Epithelial cell of proximal tubule (primary cell): ENCODE measurements around the gene LRRN2. TPM values are rescaled to one million over a fixed set of nuclear protein-coding genes. Genes with fewer than 3 reads are reported as not detected.

Experiments
- DNase-seq: peaks from one replicate; pipeline ENCODE4 v3.0.0-alpha.2; 2011; ENCODE audit warnings: low read depth
- H3K4me3 ChIP-seq: 2 replicates; pipeline ENCODE4 v1.5.1; 2011; ENCODE audit warnings: low read depth, mild to moderate bottlenecking, low read length
- total RNA-seq: library from RNA; depleted of rRNA; stranded (reverse); fragments of >200 nt; gene quantifications from 2 replicates; pipeline ENCODE4 v1.2.3, GENCODE V29; 2015
- TF ChIP-seq, protein P1 (sequence below): conservative IDR thresholded peaks from 2 replicates; pipeline ENCODE4 v1.5.1; 2012; ENCODE audit warnings: low read depth, mild to moderate bottlenecking, low read length

LRRN2 gene
- total RNA-seq, 1 donor from 2014 or later, result 5.4 TPM

DNA sequence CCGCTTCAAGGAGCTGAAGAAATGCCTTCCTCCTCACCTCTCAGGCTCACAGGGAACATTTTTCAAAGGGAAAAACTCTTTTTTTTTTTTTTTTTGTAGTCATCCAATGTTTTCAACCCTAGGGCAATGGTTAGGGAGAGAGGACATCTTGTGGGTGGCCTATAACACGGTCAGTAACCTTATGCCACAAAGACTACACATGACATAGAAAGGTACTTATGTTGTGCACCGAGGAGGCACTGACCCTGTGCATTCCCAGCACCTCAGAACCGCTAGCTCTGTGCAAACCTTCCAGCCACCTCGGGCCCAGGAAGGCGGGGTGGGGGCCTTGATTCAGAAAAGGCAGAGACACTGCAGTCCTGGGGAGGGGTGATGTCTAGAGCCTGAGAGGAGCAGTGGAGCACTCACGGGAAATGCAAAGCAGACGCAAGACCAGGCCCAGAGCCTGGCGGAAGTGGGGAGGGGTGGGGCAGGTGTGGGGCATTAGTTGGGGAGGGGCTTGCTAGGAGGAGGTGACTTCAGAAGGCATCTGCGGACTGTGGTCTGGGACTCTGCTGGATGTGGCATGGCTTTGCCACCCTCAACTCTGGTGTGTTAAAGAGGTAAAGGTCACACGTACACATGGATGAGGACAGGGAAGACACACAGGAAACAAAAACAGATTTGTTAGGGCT is 100.7 kb downstream of the LRRN2 start:
- TF ChIP-seq, protein P1, sequence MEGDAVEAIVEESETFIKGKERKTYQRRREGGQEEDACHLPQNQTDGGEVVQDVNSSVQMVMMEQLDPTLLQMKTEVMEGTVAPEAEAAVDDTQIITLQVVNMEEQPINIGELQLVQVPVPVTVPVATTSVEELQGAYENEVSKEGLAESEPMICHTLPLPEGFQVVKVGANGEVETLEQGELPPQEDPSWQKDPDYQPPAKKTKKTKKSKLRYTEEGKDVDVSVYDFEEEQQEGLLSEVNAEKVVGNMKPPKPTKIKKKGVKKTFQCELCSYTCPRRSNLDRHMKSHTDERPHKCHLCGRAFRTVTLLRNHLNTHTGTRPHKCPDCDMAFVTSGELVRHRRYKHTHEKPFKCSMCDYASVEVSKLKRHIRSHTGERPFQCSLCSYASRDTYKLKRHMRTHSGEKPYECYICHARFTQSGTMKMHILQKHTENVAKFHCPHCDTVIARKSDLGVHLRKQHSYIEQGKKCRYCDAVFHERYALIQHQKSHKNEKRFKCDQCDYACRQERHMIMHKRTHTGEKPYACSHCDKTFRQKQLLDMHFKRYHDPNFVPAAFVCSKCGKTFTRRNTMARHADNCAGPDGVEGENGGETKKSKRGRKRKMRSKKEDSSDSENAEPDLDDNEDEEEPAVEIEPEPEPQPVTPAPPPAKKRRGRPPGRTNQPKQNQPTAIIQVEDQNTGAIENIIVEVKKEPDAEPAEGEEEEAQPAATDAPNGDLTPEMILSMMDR, result no peak
- no peak overlapping the region for H3K4me3 ChIP-seq
- no peak for DNase-seq

DNA sequence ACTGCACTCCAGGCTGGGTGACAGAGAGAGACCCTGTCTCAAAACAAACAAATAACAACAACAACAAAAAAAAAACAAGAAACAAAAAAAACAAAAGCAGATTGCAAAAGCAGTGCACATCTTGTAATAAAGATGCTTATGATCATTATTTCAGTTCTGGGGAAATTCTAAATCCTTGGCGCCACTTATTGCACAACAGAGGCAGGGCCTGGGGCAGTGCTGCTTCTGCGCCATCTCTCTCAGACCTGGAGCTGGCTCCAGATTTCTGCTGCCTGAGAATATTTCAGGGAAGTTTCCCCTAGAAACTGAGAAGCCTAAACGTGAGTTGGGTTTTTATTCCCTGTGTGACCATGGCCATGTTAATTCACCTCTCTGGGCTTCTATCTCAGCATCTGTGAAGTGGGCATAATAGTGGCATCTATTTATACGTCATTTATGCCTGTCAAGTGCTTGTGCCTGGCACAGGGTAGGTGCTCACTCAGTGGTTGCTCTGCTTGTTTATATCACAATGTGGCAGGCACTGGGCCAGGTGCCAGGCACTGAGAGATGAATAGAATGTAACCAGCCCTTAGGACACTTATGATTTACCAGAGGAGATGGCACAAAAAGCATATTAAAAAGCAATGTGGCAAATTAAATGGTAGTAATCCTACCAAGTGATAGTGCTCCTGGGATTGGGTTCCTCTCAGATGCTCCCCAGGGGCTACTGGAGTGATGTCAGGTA is 101.5 kb downstream of the LRRN2 start:
- no peak overlapping the region for H3K4me3 ChIP-seq
- TF ChIP-seq, protein P1, result no peak
- no peak for DNase-seq

DNA sequence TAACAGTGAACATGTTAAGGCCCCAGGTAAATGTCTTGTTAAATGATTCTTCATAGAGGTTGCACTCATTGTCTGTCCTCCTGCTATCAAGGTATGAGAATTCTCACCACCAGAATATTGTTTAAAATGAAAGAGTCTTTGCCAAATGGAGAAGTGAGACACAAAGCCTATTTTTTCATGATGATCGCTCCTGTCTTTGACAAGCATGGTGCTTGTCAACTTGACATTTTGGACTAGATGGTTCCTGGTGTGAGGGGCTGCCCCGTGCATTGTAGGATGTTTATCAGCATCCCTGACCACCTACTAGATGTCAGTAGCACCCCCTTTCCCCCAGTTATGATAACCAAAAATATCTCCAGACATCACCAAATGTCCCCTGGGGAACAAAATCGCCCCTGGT is 103.8 kb downstream of the LRRN2 start:
- DNase-seq, result no peak
- H3K4me3 ChIP-seq, result no peak overlapping the region
- TF ChIP-seq, protein P1, result no peak

DNA sequence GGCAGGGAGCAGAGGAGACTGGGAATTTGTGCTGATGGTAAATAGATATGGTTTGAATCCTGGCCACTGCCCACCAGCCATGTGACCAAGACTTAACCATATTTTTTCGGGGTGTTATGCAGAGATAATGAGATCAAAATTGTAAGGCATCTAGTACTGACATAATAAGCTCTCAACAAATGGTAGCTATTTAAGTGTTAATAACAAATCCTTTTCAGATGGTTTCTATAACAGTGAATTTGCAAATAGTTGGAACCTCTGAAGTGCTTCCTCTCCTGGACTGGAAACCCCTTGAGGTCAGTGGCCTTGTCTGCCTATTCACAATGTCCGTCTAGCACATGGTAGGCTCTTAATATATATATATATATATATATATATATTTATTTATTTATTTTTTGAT is 104.7 kb downstream of the LRRN2 start:
- H3K4me3 ChIP-seq, result no peak overlapping the region
- no peak for DNase-seq
- TF ChIP-seq, protein P1, result no peak

DNA sequence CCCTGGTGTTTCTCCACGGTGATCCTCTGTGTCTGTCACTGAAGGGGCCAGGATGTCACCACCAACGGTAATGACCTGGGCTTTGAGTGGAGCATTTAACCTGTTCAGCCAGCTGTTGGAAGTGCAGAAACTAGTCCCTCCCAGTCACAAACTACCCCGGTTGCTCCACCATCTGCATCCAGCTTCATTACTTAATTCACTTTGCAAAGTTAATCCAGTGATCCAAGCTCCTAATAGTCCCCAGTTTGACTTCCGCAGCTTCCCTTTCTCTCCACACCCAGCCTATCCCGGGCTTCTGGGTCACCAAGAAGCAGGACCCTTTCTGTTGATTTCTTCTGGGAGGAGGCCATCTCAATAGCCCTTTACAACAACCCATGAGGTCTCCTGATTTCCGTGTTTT is 105.9 kb downstream of the LRRN2 start:
- TF ChIP-seq, protein P1, result no peak
- no peak overlapping the region for H3K4me3 ChIP-seq
- DNase-seq, result no peak

DNA sequence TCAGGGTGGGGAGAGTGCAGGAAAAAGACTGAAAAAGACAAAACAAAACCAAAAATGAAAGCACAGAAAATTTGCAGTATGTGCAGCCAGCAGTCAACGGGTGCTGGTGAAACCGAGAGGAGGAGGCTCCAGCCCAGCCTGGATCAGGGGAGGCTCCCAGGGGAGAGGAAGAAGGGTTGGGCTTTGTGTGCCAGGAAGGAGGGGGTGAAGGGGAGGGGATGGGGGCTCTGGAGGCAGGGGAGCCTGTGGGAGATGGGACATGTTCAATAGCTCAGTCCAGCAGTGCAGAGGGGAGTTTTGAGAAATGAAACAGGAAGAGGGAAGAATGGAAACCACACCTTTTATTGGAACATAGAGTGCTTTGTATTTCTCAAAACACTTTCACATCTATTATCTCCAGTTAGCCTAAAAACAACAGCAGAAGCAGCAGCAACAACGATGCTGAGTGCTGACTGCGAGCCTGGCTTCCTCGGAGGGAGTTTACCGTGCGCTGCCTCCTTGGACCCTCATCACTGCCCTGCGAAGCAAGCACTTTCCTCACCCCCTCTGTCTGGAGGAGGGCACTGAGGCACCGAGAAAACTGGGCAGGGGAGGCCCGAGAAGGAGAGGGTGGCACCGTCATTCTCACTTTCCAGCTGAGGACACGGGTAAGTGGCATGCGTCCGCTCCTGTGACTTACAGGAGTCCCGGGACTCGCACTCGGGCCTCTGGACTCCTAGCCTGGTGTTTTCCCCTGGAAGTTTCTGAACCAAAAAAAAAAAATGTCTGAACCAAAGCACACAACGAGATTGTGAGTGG is 106.5 kb downstream of the LRRN2 start:
- H3K4me3 ChIP-seq, result no peak overlapping the region
- DNase-seq, result no peak
- TF ChIP-seq, protein P1, result no peak
